ENCODE results near the gene XYLT1.
"Not testable (repeated sequence)": the region's sequence is repeated elsewhere in the genome, so short reads cannot be mapped to it uniquely, and the experiment has no call there.

XYLT1 gene

DNA sequence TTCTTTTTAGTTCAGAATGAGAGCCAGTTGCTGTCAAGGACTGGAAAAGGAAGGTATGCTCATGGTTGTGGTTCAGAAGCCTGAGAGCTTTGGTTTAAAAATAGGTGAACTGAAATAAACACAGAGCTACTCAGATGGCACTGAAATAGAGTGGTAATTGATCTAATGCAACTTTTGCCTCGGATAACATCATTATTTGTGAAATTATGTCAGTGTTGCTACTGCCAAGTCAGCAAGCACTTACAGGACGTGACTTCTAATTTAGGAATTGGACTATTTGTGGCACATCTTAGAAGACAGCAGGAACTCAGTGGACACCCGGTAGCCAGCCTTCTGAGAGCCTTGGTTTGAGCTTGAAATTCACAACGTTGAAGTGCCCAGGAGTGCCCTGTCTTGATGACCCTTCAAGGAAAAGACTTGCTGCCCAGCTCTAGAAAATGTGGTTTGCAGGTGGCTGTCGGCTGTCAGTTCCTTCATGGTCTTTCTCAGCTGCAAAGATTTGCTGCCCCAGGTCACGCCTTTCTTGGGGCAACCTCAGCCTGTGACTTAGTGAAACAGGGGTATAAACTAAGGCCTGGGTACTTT, 42.0 kb upstream of the XYLT1 start:
- H3K4me3 ChIP-seq (ENCODE audit: low read length), result no peak overlapping the region
- DNase-seq (ENCODE audit: low read depth), result no peak
- TF ChIP-seq, protein P1, sequence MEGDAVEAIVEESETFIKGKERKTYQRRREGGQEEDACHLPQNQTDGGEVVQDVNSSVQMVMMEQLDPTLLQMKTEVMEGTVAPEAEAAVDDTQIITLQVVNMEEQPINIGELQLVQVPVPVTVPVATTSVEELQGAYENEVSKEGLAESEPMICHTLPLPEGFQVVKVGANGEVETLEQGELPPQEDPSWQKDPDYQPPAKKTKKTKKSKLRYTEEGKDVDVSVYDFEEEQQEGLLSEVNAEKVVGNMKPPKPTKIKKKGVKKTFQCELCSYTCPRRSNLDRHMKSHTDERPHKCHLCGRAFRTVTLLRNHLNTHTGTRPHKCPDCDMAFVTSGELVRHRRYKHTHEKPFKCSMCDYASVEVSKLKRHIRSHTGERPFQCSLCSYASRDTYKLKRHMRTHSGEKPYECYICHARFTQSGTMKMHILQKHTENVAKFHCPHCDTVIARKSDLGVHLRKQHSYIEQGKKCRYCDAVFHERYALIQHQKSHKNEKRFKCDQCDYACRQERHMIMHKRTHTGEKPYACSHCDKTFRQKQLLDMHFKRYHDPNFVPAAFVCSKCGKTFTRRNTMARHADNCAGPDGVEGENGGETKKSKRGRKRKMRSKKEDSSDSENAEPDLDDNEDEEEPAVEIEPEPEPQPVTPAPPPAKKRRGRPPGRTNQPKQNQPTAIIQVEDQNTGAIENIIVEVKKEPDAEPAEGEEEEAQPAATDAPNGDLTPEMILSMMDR (IDR thresholded peaks at IDR 0.05; ENCODE audit: insufficient read depth, low read depth, low read length, missing control alignments), result no peak

DNA sequence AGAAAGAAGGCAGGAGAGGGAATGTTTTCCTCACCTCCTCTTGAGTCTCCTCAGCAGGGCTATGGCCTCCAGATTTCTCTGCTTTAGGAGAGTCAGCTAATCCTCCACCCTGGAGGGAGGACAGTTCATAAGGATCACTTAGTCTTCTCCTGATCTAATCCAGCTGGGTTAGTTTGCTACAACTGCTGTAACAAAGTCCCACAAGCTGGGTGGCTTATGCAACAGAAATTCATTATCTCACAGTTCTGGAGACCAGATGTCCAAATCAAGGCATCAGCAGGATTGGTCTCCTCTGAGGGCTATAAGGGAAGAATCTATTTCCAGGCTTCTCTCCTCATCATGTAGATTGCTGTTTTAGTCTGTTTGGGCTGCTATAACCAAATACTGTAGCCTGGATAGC, 40.6 kb upstream of the XYLT1 start:
- DNase-seq (ENCODE audit: low read depth), result no peak
- TF ChIP-seq, protein P1 (IDR thresholded peaks at IDR 0.05; ENCODE audit: insufficient read depth, low read depth, low read length, missing control alignments), result no peak
- H3K4me3 ChIP-seq (ENCODE audit: low read length), result no peak overlapping the region

DNA sequence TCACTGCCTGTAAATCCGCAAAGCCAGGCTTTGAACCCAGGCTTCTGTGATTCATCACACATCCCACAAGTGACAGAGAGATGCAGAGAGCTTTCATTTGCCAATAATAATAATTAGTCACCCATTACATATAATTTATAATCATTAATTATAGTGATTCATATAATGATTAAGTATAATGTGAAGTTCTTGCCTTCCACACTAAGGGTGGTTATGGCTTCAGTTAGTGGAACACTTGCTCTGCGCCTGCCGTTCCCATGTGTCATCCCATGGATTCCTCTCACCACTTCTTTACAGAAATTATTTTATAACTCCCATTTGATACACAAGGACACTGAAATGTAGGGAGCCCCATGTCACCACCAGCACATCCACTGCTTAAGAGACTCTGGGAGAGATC, 39.8 kb upstream of the XYLT1 start:
- TF ChIP-seq, protein P1 (IDR thresholded peaks at IDR 0.05; ENCODE audit: insufficient read depth, low read depth, low read length, missing control alignments), result no peak
- no peak overlapping the region for H3K4me3 ChIP-seq (ENCODE audit: low read length)

DNA sequence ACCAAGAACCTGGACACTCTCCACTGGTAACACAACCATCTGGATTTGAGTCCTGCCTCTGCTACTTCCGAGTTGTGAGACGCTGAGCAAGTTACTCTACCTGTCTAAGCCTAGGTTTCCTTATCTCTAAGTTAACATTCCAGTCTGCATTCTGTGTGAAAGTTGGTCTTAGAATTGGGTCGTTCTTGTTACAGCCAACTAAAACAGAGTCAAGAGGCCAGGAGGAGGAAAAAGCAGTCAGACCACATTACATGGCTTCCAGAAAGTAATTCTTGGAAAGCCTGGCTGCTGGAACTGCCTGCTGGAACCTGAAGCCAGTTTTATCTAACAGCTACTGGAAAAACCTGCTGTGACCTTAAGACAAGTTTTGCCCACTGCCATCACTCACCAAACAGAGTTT, 38.4 kb upstream of the XYLT1 start:
- no peak overlapping the region for H3K4me3 ChIP-seq (ENCODE audit: low read length)
- TF ChIP-seq, protein P1 (IDR thresholded peaks at IDR 0.05; ENCODE audit: insufficient read depth, low read depth, low read length, missing control alignments), result no peak
- DNase-seq (ENCODE audit: low read depth), result no peak

More for the DNA sequence above, 39.8 kb upstream of the XYLT1 start:
- no peak for DNase-seq (ENCODE audit: low read depth)

DNA sequence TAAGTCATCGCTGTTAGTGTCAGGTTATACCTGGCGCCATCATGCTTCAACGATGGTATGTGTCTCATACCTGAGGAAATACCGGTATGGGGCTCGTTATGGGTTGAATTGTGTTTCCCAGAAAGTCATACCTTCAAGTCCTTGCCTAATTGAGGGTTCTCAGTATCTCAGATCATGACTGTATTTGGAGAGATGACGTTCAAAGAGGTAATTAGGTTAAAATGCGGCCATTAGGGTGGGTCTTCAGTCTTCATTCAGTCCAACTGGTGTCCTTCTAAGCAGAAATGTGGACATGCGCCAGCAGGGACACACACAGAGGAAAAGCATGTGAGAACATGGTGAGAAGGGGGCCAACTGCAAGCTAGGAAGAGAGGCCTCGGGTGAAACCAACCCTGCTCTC, 37.5 kb upstream of the XYLT1 start:
- TF ChIP-seq, protein P1 (IDR thresholded peaks at IDR 0.05; ENCODE audit: insufficient read depth, low read depth, low read length, missing control alignments), result no peak
- no peak overlapping the region for H3K4me3 ChIP-seq (ENCODE audit: low read length)
- DNase-seq (ENCODE audit: low read depth), result no peak

DNA sequence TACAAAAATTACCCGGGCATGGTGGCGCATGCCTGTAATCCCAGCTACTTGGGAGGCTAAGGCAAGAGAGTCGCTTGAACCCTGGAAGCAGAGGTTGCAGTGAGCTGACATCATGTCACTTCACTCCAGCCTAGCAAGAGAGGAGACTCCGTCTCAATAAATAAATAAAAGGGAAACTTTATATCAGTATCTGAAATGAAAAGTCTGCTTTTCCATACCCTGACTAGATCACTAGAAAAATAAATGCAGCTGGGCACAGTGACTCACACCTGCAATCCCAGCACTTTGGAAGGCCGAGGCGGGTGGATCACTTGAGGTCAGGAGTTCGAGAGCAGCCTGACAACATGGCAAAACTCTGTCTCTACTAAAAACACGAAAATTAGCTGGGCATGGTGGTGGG, 36.8 kb upstream of the XYLT1 start:
- DNase-seq (ENCODE audit: low read depth); H3K4me3 ChIP-seq (ENCODE audit: low read length): not testable (repeated sequence)

DNA sequence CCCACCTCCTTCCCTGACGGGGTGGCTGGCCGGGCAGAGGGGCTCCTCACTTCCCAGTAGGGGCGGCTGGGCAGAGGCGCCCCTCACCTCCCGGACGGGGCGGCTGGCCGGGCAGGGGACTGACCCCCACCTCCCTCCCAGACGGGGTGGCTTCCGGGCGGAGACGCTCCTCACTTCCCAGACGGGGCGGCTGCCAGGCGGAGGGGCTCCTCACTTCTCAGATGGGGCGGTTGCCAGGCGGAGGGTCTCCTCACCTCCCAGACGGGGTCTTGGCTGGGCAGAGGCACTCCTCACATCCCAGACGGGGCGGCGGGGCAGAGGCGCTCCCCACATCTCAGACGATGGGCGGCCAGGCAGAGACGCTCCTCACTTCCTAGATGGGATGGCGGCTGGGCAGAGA, 35.1 kb upstream of the XYLT1 start:
- H3K4me3 ChIP-seq (ENCODE audit: low read length); DNase-seq (ENCODE audit: low read depth): not testable (repeated sequence)

DNA sequence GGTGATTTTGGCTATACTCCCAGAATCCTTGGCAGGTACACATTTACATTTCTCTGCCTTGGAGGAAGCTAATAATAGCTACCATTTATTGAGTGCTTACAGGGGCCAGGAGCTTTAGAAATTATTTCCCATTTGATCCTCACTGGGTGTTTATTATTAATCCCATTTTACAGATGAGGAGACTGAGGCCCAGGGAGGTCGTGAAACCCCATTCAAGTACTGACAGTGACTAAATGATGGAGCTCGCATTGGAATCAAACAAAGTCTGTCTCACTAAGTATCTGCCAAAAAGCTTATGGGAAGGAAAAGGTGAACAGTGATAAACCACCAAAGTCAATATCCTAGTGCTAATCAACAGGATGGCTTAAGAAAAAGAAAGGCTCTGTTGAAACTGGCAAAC, 33.3 kb upstream of the XYLT1 start:
- no peak overlapping the region for H3K4me3 ChIP-seq (ENCODE audit: low read length)
- TF ChIP-seq, protein P1 (IDR thresholded peaks at IDR 0.05; ENCODE audit: insufficient read depth, low read depth, low read length, missing control alignments), result no peak
- DNase-seq (ENCODE audit: low read depth), result no peak
